Prostate gland (tissue), 2 donors: Measurements from ENCODE around the gene SIN3B.

Experiments used
- CTCF ChIP-seq, 4 experiments: fragments of 200-600 bp in 2 of 4; fragments of 450-650 bp in 2 of 4; sonication (generic) in 2 of 4; IDR thresholded peaks; 1 replicate in 3 of 4; 2 replicates in 1 of 4; pipeline ENCODE4 v1.5.1; 2016 to 2019; ENCODE audit warnings: antibody characterized with exemption in 4 of 4, mild to moderate bottlenecking in 2 of 4, moderate library complexity in 2 of 4
- POLR2A ChIP-seq: fragments of 450-650 bp; IDR thresholded peaks from one replicate; pipeline ENCODE4 v1.6.1; 2016; ENCODE audit warnings: antibody characterized with exemption, mild to moderate bottlenecking
- POLR2AphosphoS5 ChIP-seq: sonication (generic); formaldehyde crosslinking; IDR thresholded peaks from one replicate; pipeline ENCODE4 v1.6.1; 2017; ENCODE audit warnings: antibody characterized with exemption

GRCh38 chr19:16846901-16847300, 17.7 kb downstream of the SIN3B start:
- TF ChIP-seq POLR2A (no peak), CTCF (IDR thresholded peaks at IDR 0.05) (no peak), POLR2AphosphoS5 (no peak)
